Measurements from ENCODE around the gene SIPA1.

SIPA1 gene

DNA sequence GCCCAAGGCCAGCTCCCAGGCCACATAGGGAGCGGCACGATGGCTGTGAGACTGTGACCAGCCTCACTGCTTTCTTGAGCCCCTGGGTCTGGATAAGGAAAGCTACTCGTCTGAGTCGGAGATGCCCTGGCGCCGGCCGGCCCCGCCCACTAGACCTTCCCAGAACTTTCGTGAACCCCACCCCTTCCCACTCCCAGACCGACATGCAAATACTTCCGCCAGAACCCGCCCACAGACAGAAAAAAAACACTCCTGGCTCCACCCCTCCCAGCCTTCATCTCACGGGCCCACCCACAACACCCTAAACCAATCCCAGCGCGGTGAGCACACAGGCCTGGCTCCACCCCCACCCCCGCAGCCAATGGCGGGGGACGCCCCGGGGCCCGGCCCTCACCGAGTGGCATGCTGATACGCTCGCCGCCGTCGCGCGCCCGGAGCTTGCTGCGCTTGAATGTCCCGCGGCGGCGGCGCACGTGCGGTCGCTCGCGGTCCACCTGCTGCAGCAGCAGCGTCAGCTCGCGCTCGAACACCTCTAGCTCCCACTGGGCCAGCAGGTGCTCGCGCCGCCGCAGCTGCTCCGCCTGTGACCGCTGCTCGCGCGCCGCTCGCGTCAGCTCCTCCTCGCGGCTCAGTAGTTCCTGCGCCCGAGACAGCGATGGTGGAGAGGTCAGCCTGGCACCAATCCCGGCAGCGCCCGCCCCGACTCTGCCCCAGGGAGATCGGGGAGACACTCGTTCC, 30.9 kb upstream of the SIPA1 start:
- no peak overlapping the region for H2AK5ac ChIP-seq (ENCODE audit: low read length)
- peak; percentile 100 for DNase-seq
- WGBS (ENCODE audit: extremely low coverage, insufficient coverage, low lambda C conversion rate): no CpG with 5 or more reads among the region's 67 CpGs

DNA sequence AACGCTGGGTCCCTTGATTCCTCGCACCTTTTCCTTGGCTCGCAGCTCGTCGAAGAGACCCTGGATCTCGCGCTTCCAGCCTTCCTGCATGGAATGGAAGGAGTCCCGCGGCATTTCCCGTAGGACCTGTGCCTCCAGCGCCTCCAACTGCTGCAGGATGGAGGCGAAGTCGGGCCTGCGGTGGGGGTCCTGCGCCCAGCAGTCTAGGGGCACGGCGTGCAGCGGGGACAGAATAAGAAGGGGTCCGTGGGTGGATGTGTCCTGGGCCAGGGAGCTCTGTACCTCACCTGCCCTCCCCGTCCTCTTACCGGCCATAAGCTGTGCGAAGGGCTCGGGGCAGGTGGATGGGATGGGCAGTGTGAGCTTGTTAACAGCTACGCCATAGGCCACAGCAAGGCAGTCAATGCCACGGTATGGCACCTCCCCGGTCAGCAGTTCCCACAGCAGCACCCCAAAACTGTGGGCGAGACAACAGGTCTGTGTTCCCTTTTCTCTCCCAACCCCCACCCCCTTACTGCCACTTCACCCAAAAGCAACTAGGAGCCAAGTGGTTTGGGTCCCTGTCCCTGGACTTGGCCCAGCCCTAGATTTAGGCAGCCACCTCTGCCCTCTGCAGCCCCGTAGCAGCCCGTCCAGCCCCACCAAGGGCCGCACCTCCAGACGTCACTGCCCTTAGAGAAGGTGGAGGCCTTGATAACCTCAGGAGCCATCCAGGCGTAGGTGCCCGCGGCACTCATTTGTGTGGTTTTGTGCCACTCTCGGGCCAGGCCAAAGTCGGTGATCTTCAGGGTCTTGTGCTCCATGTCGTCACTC, 30.1 kb upstream of the SIPA1 start:
- no peak overlapping the region for H2AK5ac ChIP-seq (ENCODE audit: low read length)
- H3K4me2 ChIP-seq (ENCODE audit: low read length): peak overlapping the region; percentile 27
- H3K79me1 ChIP-seq (ENCODE audit: low read length): peaks cover 13% of the 10 kb centered on the region
- H2BK120ac ChIP-seq (ENCODE audit: low read depth, low read length): no peak overlapping the region
- no peak overlapping the region for H2BK15ac ChIP-seq (replicated peaks; ENCODE audit: low read depth)
- H4K8ac ChIP-seq (ENCODE audit: low read depth, low read length): no peak overlapping the region
- no peak overlapping the region for H3K4me3 ChIP-seq (ENCODE audit: low read length)
- no peaks in the 10 kb centered on the region for H3K27me3 ChIP-seq (ENCODE audit: insufficient read depth, low read length, poor library complexity)
- H3K4ac ChIP-seq (ENCODE audit: low read depth, low read length): no peak overlapping the region
- no peaks in the 10 kb centered on the region for H3K36me3 ChIP-seq (ENCODE audit: control insufficient read depth, insufficient read depth, low read length)
- no CpG with 5 or more reads among the region's 37 CpGs for WGBS (ENCODE audit: extremely low coverage, insufficient coverage, low lambda C conversion rate)
- no peak overlapping the region for H3K27ac ChIP-seq (ENCODE audit: low read depth, low read length)
- peaks cover 9% of the 10 kb centered on the region for H3K4me1 ChIP-seq (ENCODE audit: control insufficient read depth, low read depth, low read length)
- H3K9ac ChIP-seq (ENCODE audit: low read length): peak overlapping the region; percentile 58
- peaks cover under 1% of the 10 kb centered on the region for H3K79me2 ChIP-seq (ENCODE audit: control insufficient read depth, insufficient read depth, low read length)
- H3K18ac ChIP-seq (ENCODE audit: low read length): no peak overlapping the region
- no peak overlapping the region for H4K5ac ChIP-seq (ENCODE audit: low read length)
- no peak overlapping the region for H3K23ac ChIP-seq (ENCODE audit: low read length)
- DNase-seq: no peak
- H3K56ac ChIP-seq (ENCODE audit: low read length): peak overlapping the region; percentile 60
- H2BK5ac ChIP-seq (ENCODE audit: low read length): no peak overlapping the region

More for the DNA sequence above, 30.9 kb upstream of the SIPA1 start:
- H3K27me3 ChIP-seq (ENCODE audit: insufficient read depth, low read length, poor library complexity): no peaks in the 10 kb centered on the region
- H3K4ac ChIP-seq (ENCODE audit: low read depth, low read length): no peak overlapping the region
- peaks cover 6% of the 10 kb centered on the region for H3K79me1 ChIP-seq (ENCODE audit: low read length)
- no peak overlapping the region for H3K18ac ChIP-seq (ENCODE audit: low read length)
- peaks cover 3% of the 10 kb centered on the region for H3K4me1 ChIP-seq (ENCODE audit: control insufficient read depth, low read depth, low read length)
- no peak overlapping the region for H2BK5ac ChIP-seq (ENCODE audit: low read length)
- no peaks in the 10 kb centered on the region for H3K36me3 ChIP-seq (ENCODE audit: control insufficient read depth, insufficient read depth, low read length)
- no peak overlapping the region for H2BK120ac ChIP-seq (ENCODE audit: low read depth, low read length)
- H3K79me2 ChIP-seq (ENCODE audit: control insufficient read depth, insufficient read depth, low read length): no peaks in the 10 kb centered on the region
- H3K27ac ChIP-seq (ENCODE audit: low read depth, low read length): peak overlapping the region; percentile 33
- H3K56ac ChIP-seq (ENCODE audit: low read length): peak overlapping the region; percentile 83
- peak overlapping the region; percentile 69 for H3K9ac ChIP-seq (ENCODE audit: low read length)
- peak overlapping the region; percentile 67 for H3K4me2 ChIP-seq (ENCODE audit: low read length)
- no peak overlapping the region for H3K4me3 ChIP-seq (ENCODE audit: low read length)
- H4K5ac ChIP-seq (ENCODE audit: low read length): no peak overlapping the region
- no peak overlapping the region for H2BK15ac ChIP-seq (replicated peaks; ENCODE audit: low read depth)
- H3K23ac ChIP-seq (ENCODE audit: low read length): no peak overlapping the region
- no peak overlapping the region for H4K8ac ChIP-seq (ENCODE audit: low read depth, low read length)

DNA sequence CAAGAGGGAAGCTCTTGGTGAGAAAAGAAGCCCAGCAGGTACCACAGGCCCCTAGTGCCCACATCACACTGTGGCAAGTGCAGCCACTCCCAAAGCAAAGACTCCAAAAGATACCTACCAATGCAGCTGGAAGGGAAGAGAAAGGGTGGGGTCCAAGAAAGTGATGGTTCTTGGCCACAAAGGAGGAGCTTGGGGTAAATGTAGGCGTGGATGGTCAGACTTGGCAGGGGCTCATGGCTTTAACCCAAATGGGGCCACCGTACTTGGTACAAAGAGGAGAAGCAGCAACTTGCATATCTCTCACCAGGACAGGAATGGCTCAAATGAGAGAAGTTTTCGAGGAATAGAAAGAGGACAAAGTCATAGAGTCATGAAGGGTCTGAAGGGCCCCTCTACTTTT, 28.7 kb upstream of the SIPA1 start:
- H3K4ac ChIP-seq (ENCODE audit: low read depth, low read length): no peak overlapping the region
- no peaks in the 10 kb centered on the region for H3K36me3 ChIP-seq (ENCODE audit: control insufficient read depth, insufficient read depth, low read length)
- no peak overlapping the region for H2BK15ac ChIP-seq (replicated peaks; ENCODE audit: low read depth)
- peaks cover 9% of the 10 kb centered on the region for H3K4me1 ChIP-seq (ENCODE audit: control insufficient read depth, low read depth, low read length)
- H3K9ac ChIP-seq (ENCODE audit: low read length): no peak overlapping the region
- no peaks in the 10 kb centered on the region for H3K27me3 ChIP-seq (ENCODE audit: insufficient read depth, low read length, poor library complexity)
- no peak overlapping the region for H4K8ac ChIP-seq (ENCODE audit: low read depth, low read length)
- WGBS (ENCODE audit: extremely low coverage, insufficient coverage, low lambda C conversion rate): no CpG with 5 or more reads among the region's 3 CpGs
- H3K56ac ChIP-seq (ENCODE audit: low read length): no peak overlapping the region
- no peak overlapping the region for H2BK5ac ChIP-seq (ENCODE audit: low read length)
- H3K23ac ChIP-seq (ENCODE audit: low read length): no peak overlapping the region
- H3K4me3 ChIP-seq (ENCODE audit: low read length): no peak overlapping the region
- H3K18ac ChIP-seq (ENCODE audit: low read length): no peak overlapping the region
- H3K4me2 ChIP-seq (ENCODE audit: low read length): no peak overlapping the region
- H2AK5ac ChIP-seq (ENCODE audit: low read length): no peak overlapping the region
- peaks cover 6% of the 10 kb centered on the region for H3K79me2 ChIP-seq (ENCODE audit: control insufficient read depth, insufficient read depth, low read length)
- no peak overlapping the region for H4K5ac ChIP-seq (ENCODE audit: low read length)
- DNase-seq: no peak
- peaks cover 16% of the 10 kb centered on the region for H3K79me1 ChIP-seq (ENCODE audit: low read length)
- no peak overlapping the region for H3K27ac ChIP-seq (ENCODE audit: low read depth, low read length)
- H2BK120ac ChIP-seq (ENCODE audit: low read depth, low read length): no peak overlapping the region

DNA sequence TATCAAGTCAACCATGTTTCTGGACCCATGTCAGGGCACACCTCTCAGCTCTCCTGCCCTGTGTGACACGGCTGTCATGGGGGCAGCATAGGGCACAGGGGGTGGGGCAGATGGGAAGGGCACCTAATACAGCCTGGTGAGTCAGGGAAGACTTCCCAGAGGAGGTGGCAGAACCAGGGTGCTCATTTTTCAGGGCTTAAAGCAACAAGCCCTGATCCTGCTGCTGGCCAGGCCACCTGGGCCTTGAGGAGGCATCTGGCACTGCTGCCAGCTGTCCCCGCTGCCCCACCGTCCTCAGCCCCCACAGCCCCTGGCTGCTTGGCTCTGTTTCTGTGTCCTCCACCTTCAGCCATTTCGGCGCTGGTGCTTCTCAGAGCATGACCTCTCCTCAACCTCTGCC, 28.2 kb upstream of the SIPA1 start:
- Histone ChIP-seq H3K27ac (ENCODE audit: low read depth, low read length) (no peak overlapping the region), H3K23ac (ENCODE audit: low read length) (no peak overlapping the region), H3K18ac (ENCODE audit: low read length) (no peak overlapping the region), H3K4me2 (ENCODE audit: low read length) (no peak overlapping the region), H2AK5ac (ENCODE audit: low read length) (no peak overlapping the region), H3K4me1 (ENCODE audit: control insufficient read depth, low read depth, low read length) (peaks cover 9% of the 10 kb centered on the region), H2BK120ac (ENCODE audit: low read depth, low read length) (no peak overlapping the region), H4K5ac (ENCODE audit: low read length) (no peak overlapping the region), H3K56ac (ENCODE audit: low read length) (no peak overlapping the region), H3K27me3 (ENCODE audit: insufficient read depth, low read length, poor library complexity) (no peaks in the 10 kb centered on the region), H3K4ac (ENCODE audit: low read depth, low read length) (no peak overlapping the region), H3K79me2 (ENCODE audit: control insufficient read depth, insufficient read depth, low read length) (peaks cover 6% of the 10 kb centered on the region), H2BK15ac (replicated peaks; ENCODE audit: low read depth) (no peak overlapping the region), H4K8ac (ENCODE audit: low read depth, low read length) (no peak overlapping the region), H3K9ac (ENCODE audit: low read length) (no peak overlapping the region), H3K4me3 (ENCODE audit: low read length) (no peak overlapping the region), H3K36me3 (ENCODE audit: control insufficient read depth, insufficient read depth, low read length) (no peaks in the 10 kb centered on the region), H3K79me1 (ENCODE audit: low read length) (peaks cover 16% of the 10 kb centered on the region), H2BK5ac (ENCODE audit: low read length) (no peak overlapping the region)
- WGBS (ENCODE audit: extremely low coverage, insufficient coverage, low lambda C conversion rate): no CpG with 5 or more reads among the region's 5 CpGs
- DNase-seq: no peak

DNA sequence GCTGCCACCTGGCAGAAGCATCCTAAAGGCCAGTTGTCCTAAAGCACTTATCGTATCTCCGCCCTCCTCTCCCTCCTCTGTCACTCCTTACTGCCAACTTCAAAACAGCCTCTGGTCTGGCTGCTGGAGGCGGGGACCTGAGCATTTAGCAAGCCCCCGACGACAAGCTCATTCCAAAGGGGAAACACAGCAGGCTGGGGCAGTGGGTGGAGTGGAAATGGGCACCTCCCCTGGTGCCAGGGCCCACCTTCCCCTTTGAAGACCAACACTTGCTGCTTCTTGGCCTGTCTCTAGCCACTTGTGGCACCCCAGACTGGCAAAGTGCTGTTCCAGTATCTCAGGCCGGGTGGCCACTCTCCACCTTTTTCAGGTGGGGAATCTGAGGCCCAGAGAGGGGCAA, 27.5 kb upstream of the SIPA1 start:
- H4K8ac ChIP-seq (ENCODE audit: low read depth, low read length): no peak overlapping the region
- H3K27ac ChIP-seq (ENCODE audit: low read depth, low read length): no peak overlapping the region
- H2AK5ac ChIP-seq (ENCODE audit: low read length): no peak overlapping the region
- H3K18ac ChIP-seq (ENCODE audit: low read length): no peak overlapping the region
- H3K4ac ChIP-seq (ENCODE audit: low read depth, low read length): no peak overlapping the region
- H3K56ac ChIP-seq (ENCODE audit: low read length): no peak overlapping the region
- H2BK5ac ChIP-seq (ENCODE audit: low read length): no peak overlapping the region
- DNase-seq: no peak
- H3K79me1 ChIP-seq (ENCODE audit: low read length): peaks cover 16% of the 10 kb centered on the region
- no peak overlapping the region for H3K9ac ChIP-seq (ENCODE audit: low read length)
- H3K79me2 ChIP-seq (ENCODE audit: control insufficient read depth, insufficient read depth, low read length): peaks cover 6% of the 10 kb centered on the region
- H2BK15ac ChIP-seq (replicated peaks; ENCODE audit: low read depth): no peak overlapping the region
- no peak overlapping the region for H3K4me2 ChIP-seq (ENCODE audit: low read length)
- H3K4me1 ChIP-seq (ENCODE audit: control insufficient read depth, low read depth, low read length): peaks cover 9% of the 10 kb centered on the region
- H3K23ac ChIP-seq (ENCODE audit: low read length): no peak overlapping the region
- no peaks in the 10 kb centered on the region for H3K36me3 ChIP-seq (ENCODE audit: control insufficient read depth, insufficient read depth, low read length)
- whole genome bisulfite sequencing (ENCODE audit: extremely low coverage, insufficient coverage, low lambda C conversion rate): no CpG with 5 or more reads among the region's 6 CpGs
- no peaks in the 10 kb centered on the region for H3K27me3 ChIP-seq (ENCODE audit: insufficient read depth, low read length, poor library complexity)
- H3K4me3 ChIP-seq (ENCODE audit: low read length): no peak overlapping the region
- no peak overlapping the region for H4K5ac ChIP-seq (ENCODE audit: low read length)
- no peak overlapping the region for H2BK120ac ChIP-seq (ENCODE audit: low read depth, low read length)
